H9 (cell line): ENCODE data around the gene ARHGEF12. TPM values are rescaled to one million over a fixed set of nuclear protein-coding genes. Genes with fewer than 3 reads are reported as not detected.

Experiments
- DNase-seq: peaks from one replicate; pipeline ENCODE4 v3.0.0-alpha.2; 2017
- H2AFZ ChIP-seq: one replicate; pipeline ENCODE4 v1.6.1; 2013; ENCODE audit warnings: mild to moderate bottlenecking, low read length, control low read depth, moderate library complexity
- H2AK5ac ChIP-seq: 2 replicates; pipeline ENCODE4 v1.6.1; 2013; ENCODE audit warnings: low read length, control low read depth, mixed read lengths; ENCODE audit not compliant: insufficient read length
- H2BK120ac ChIP-seq: one replicate; pipeline ENCODE4 v1.6.1; 2013; ENCODE audit warnings: low read depth, mild to moderate bottlenecking, low read length, control low read depth, inconsistent platforms; ENCODE audit not compliant: poor library complexity, severe bottlenecking
- H2BK12ac ChIP-seq: 2 replicates; pipeline ENCODE4 v1.6.1; 2013; ENCODE audit warnings: low read length, control low read depth, mixed read lengths, low read depth; ENCODE audit not compliant: insufficient read length
- H2BK15ac ChIP-seq: 2 replicates; pipeline ENCODE4 v1.6.1; 2013; ENCODE audit warnings: low read depth, low read length, control low read depth
- H2BK20ac ChIP-seq: one replicate; pipeline ENCODE4 v1.6.1; 2013; ENCODE audit warnings: low read depth, mild to moderate bottlenecking, low read length, control low read depth, inconsistent platforms; ENCODE audit not compliant: poor library complexity, severe bottlenecking
- H2BK5ac ChIP-seq: 2 replicates; pipeline ENCODE4 v1.6.1; 2013; ENCODE audit warnings: low read length, control low read depth, mixed read lengths; ENCODE audit not compliant: insufficient read length
- H3K14ac ChIP-seq: 2 replicates; pipeline ENCODE4 v1.6.1; 2013; ENCODE audit warnings: low read length, control low read depth; ENCODE audit not compliant: insufficient read depth
- H3K18ac ChIP-seq: 2 replicates; pipeline ENCODE4 v1.6.1; 2013; ENCODE audit warnings: low read depth, mild to moderate bottlenecking, mixed read lengths, low read length, control low read depth; ENCODE audit not compliant: insufficient read length
- H3K23ac ChIP-seq: 2 replicates; pipeline ENCODE4 v1.6.1; 2013; ENCODE audit warnings: low read length, control low read depth, mixed read lengths, low read depth; ENCODE audit not compliant: insufficient read length
- H3K23me2 ChIP-seq: 2 replicates; pipeline ENCODE4 v1.6.1; 2013; ENCODE audit warnings: low read depth, mild to moderate bottlenecking, mixed read lengths, low read length, control low read depth; ENCODE audit not compliant: insufficient read length, poor library complexity, severe bottlenecking
- H3K27ac ChIP-seq: 2 replicates; pipeline ENCODE4 v1.5.1; 2013; ENCODE audit warnings: low read length, control low read depth, mixed read lengths, low read depth; ENCODE audit not compliant: insufficient read length
- H3K27me3 ChIP-seq: 2 replicates; pipeline ENCODE4 v1.6.1; 2013; ENCODE audit warnings: low read length, control low read depth, inconsistent platforms; ENCODE audit not compliant: insufficient read depth
- H3K4ac ChIP-seq: 2 replicates; pipeline ENCODE4 v1.6.1; 2013; ENCODE audit warnings: low read depth, mild to moderate bottlenecking, control low read depth, inconsistent platforms, low read length, moderate library complexity
- H3K4me1 ChIP-seq: 2 replicates; pipeline ENCODE4 v1.6.1; 2013; ENCODE audit warnings: low read length, control low read depth, inconsistent platforms; ENCODE audit not compliant: insufficient read depth
- H3K4me2 ChIP-seq: 2 replicates; pipeline ENCODE4 v1.6.1; 2013; ENCODE audit warnings: low read length, control low read depth, mixed read lengths; ENCODE audit not compliant: insufficient read length, insufficient read depth
- H3K56ac ChIP-seq: 2 replicates; pipeline ENCODE4 v1.6.1; 2013; ENCODE audit warnings: low read depth, mild to moderate bottlenecking, mixed read lengths, low read length, control low read depth; ENCODE audit not compliant: insufficient read length
- H3K79me1 ChIP-seq: 2 replicates; pipeline ENCODE4 v1.6.1; 2013; ENCODE audit warnings: low read depth, mild to moderate bottlenecking, moderate library complexity, low read length, control low read depth, inconsistent platforms; ENCODE audit not compliant: insufficient read depth, poor library complexity, severe bottlenecking
- H3K79me2 ChIP-seq: 2 replicates; pipeline ENCODE4 v1.6.1; 2013; ENCODE audit warnings: low read length, control low read depth, inconsistent platforms; ENCODE audit not compliant: insufficient read depth
- H3K9ac ChIP-seq: 2 replicates; pipeline ENCODE4 v1.6.1; 2013; ENCODE audit warnings: low read length, control low read depth, mixed read lengths; ENCODE audit not compliant: insufficient read length; ENCODE audit errors: extremely low read depth
- H3K9me3 ChIP-seq: one replicate; pipeline ENCODE4 v1.6.1; 2013; ENCODE audit warnings: low read depth, low read length, inconsistent platforms; ENCODE audit not compliant: control insufficient read depth
- H3T11ph ChIP-seq: one replicate; pipeline ENCODE4 v1.6.1; 2013; ENCODE audit warnings: mild to moderate bottlenecking, low read length, control low read depth, inconsistent platforms
- H4K20me1 ChIP-seq: one replicate; pipeline ENCODE4 v1.6.1; 2013; ENCODE audit not compliant: control insufficient read depth, insufficient read length, insufficient read depth
- H4K5ac ChIP-seq: 2 replicates; pipeline ENCODE4 v1.6.1; 2013; ENCODE audit warnings: low read depth, mild to moderate bottlenecking, mixed read lengths, low read length, control low read depth; ENCODE audit not compliant: insufficient read length
- H4K8ac ChIP-seq: replicated peaks from 2 replicates; pipeline ENCODE4 v1.6.1; 2013; ENCODE audit warnings: low read length, control low read depth, mixed read lengths, low read depth; ENCODE audit not compliant: insufficient read length
- H4K91ac ChIP-seq: 2 replicates; pipeline ENCODE4 v1.6.1; 2013; ENCODE audit warnings: low read depth, mild to moderate bottlenecking, moderate library complexity, mixed read lengths, low read length, control low read depth; ENCODE audit not compliant: insufficient read length
- H3K27ac Mint-ChIP-seq, 3 experiments: 2 replicates in 2 of 3; 3 replicates in 1 of 3; pipeline ENCODE4 v1.8.0; 2020 to 2021; ENCODE audit warnings: mixed read lengths in 3 of 3, mild to moderate bottlenecking in 1 of 3, moderate library complexity in 1 of 3
- H3K27me3 Mint-ChIP-seq: 2 replicates; pipeline ENCODE4 v1.8.0; 2021; ENCODE audit warnings: low read depth, mild to moderate bottlenecking, moderate library complexity, mixed read lengths
- H3K36me3 Mint-ChIP-seq, 3 experiments: 2 replicates in 2 of 3; 3 replicates in 1 of 3; pipeline ENCODE4 v1.8.0; 2020 to 2021; ENCODE audit warnings: low read depth in 3 of 3, mixed read lengths in 3 of 3; ENCODE audit not compliant: insufficient read depth in 1 of 3
- H3K4me1 Mint-ChIP-seq, 2 experiments: 2 replicates each; pipeline ENCODE4 v1.8.0; 2020; ENCODE audit warnings: mixed read lengths in 2 of 2
- H3K4me3 Mint-ChIP-seq, 2 experiments: 2 replicates in 1 of 2; 3 replicates in 1 of 2; pipeline ENCODE4 v1.8.0; 2020 to 2021; ENCODE audit warnings: mild to moderate bottlenecking in 2 of 2, mixed read lengths in 2 of 2, moderate library complexity in 1 of 2
- H3K9me3 Mint-ChIP-seq, 2 experiments: 2 replicates in 1 of 2; 3 replicates in 1 of 2; pipeline ENCODE4 v1.8.0; 2020; ENCODE audit warnings: mild to moderate bottlenecking in 2 of 2, mixed read lengths in 2 of 2, moderate library complexity in 1 of 2
- WGBS: extraction: QIAGEN DNeasy Blood & Tissue Kit; methylation state at CpG from one replicate; pipeline ENCODE4 v1.1.7; 2013; ENCODE audit warnings: missing lambda C conversion rate, low lambda C conversion rate, mixed read lengths; ENCODE audit not compliant: insufficient read length; ENCODE audit errors: extremely low coverage; 5-methylcytosine and 5-hydroxymethylcytosine counted together
- total RNA-seq: library from RNA; stranded (reverse); gene quantifications from 2 replicates; pipeline ENCODE4 v1.2.1, GENCODE V29; 2021
- TF ChIP-seq, protein P1 (sequence below): fragments of 200-600 bp; sonication (generic); conservative IDR thresholded peaks from 3 replicates; pipeline ENCODE4 v1.8.0; 2021; ENCODE audit warnings: antibody characterized with exemption, mild to moderate bottlenecking

Gene ARHGEF12
- total RNA-seq, 1 experiment from 2014 or later = 27.0 TPM

DNA sequence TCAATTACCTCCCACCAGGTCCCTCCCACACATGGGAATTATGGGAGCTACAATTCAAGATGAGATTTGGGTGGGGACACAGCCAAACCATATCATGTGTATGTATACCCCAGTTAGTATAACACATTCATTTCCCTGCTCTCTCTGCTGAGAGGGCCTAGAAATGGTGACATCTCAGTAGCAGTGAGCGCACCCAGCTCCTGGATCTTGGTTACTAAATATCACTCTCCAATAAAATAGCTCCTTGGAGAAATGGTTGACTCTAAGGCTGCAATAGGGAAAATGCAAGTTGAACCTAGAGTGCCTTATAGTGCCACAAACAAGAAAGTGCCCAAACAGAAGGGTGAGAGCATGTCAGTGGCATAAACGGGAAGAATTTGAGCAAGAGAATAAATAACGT, 59.6 kb downstream of the ARHGEF12 start:
- Histone ChIP-seq H3K9ac (no peak overlapping the region), H4K8ac (no peak overlapping the region), H3K4me2 (no peak overlapping the region), H2BK20ac (no peak overlapping the region), H3K23me2 (no peaks in the 10 kb centered on the region), H4K5ac (no peak overlapping the region), H3K4ac (no peak overlapping the region), H3K79me2 (no peaks in the 10 kb centered on the region; the same call in 1 of the 2 replicates), H2BK5ac (no peak overlapping the region), H3K56ac (no peak overlapping the region), H3K9me3 (peaks cover 5% of the 10 kb centered on the region), H2AFZ (no peak overlapping the region), H3K18ac (no peak overlapping the region), H2BK15ac (no peak overlapping the region), H3K79me1 (no peaks in the 10 kb centered on the region), H3K14ac (no peak overlapping the region), H3T11ph (no peak overlapping the region), H2BK120ac (no peak overlapping the region), H3K23ac (no peak overlapping the region), H2BK12ac (no peak overlapping the region), H3K27ac (no peak overlapping the region), H3K27me3 (no peaks in the 10 kb centered on the region), H3K4me1 (no peaks in the 10 kb centered on the region; the same call in 1 of the 2 replicates), H4K20me1 (no peaks in the 10 kb centered on the region), H4K91ac (no peak overlapping the region), H2AK5ac (no peak overlapping the region)
- Mint-ChIP-seq H3K36me3 (peaks cover 1 to 31% (median 13%) of the 10 kb centered on the region in 3 experiments; a peak in 5 of 7 replicates), H3K27me3 (no peaks in the 10 kb centered on the region), H3K9me3 (peaks cover 14 to 16% of the 10 kb centered on the region in 2 experiments), H3K4me3 (no peak overlapping the region), H3K27ac (no peak overlapping the region), H3K4me1 (peaks cover 29 to 34% of the 10 kb centered on the region in 2 experiments)
- no CpG with 5 or more reads among the region's 3 CpGs for WGBS
- DNase-seq = no peak
- TF ChIP-seq, protein P1, sequence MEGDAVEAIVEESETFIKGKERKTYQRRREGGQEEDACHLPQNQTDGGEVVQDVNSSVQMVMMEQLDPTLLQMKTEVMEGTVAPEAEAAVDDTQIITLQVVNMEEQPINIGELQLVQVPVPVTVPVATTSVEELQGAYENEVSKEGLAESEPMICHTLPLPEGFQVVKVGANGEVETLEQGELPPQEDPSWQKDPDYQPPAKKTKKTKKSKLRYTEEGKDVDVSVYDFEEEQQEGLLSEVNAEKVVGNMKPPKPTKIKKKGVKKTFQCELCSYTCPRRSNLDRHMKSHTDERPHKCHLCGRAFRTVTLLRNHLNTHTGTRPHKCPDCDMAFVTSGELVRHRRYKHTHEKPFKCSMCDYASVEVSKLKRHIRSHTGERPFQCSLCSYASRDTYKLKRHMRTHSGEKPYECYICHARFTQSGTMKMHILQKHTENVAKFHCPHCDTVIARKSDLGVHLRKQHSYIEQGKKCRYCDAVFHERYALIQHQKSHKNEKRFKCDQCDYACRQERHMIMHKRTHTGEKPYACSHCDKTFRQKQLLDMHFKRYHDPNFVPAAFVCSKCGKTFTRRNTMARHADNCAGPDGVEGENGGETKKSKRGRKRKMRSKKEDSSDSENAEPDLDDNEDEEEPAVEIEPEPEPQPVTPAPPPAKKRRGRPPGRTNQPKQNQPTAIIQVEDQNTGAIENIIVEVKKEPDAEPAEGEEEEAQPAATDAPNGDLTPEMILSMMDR = no peak
